PC-9 (cell line): Measurements from ENCODE around the gene ADAMTSL1. TPM values are rescaled to one million over a fixed set of nuclear protein-coding genes. Genes with fewer than 3 reads are reported as not detected.
A peak's percentile ranks its signal among the peaks of the same experiment; 100 is the strongest.

Experiments
- BruUV-seq: library from RNA; stranded (reverse); fragments of 400-500 nt; replicated peaks from 2 replicates; lab custom pipeline; 2021; lab: Mats Ljungman, UMichigan
- CTCF ChIA-PET: fragments of 300-600 bp; sonication (Branson Sonifier 250); formaldehyde crosslinking; loops from one replicate; lab custom pipeline; 2022; ENCODE audit warnings: antibody characterized with exemption; lab: Charles Lee
- POLR2A ChIA-PET: fragments of 300-600 bp; sonication (Branson Sonifier 250); formaldehyde crosslinking; loops from one replicate; lab custom pipeline; 2022; ENCODE audit warnings: antibody characterized with exemption; ENCODE audit not compliant: unreplicated experiment; lab: Charles Lee
- DNase-seq, 2 experiments: peaks; one replicate each; pipeline versions ENCODE4 v3.0.0 to v3.0.0-alpha.2; 2015 to 2022; ENCODE audit warnings: mixed read lengths in 1 of 2
- H2AFZ ChIP-seq: fragments of 200-600 bp; sonication (generic); 2 replicates; pipeline ENCODE4 v1.8.1; 2017; ENCODE audit warnings: antibody characterized with exemption
- H3F3A ChIP-seq: fragments of 200-600 bp; sonication (generic); 2 replicates; pipeline ENCODE4 v1.8.1; 2017; ENCODE audit warnings: antibody characterized with exemption, mild to moderate bottlenecking, low read depth; ENCODE audit not compliant: insufficient read depth
- H3K27ac ChIP-seq: fragments of 200-600 bp; sonication (generic); 2 replicates; pipeline ENCODE4 v1.6.1; 2016; ENCODE audit warnings: mixed run types
- H3K27me3 ChIP-seq: fragments of 200-600 bp; sonication (generic); 2 replicates; pipeline ENCODE4 v1.6.1; 2016; ENCODE audit warnings: low read depth, mixed run types; ENCODE audit not compliant: insufficient read depth
- H3K36me3 ChIP-seq: fragments of 200-600 bp; sonication (generic); 2 replicates; pipeline ENCODE4 v1.6.1; 2016; ENCODE audit warnings: low read depth, mixed run types
- H3K4me1 ChIP-seq: fragments of 200-600 bp; sonication (generic); replicated peaks from 2 replicates; pipeline ENCODE4 v1.6.1; 2016; ENCODE audit warnings: mixed run types; ENCODE audit not compliant: insufficient read depth
- H3K4me2 ChIP-seq: fragments of 200-600 bp; sonication (generic); 2 replicates; pipeline ENCODE4 v1.6.1; 2017; ENCODE audit warnings: mixed run types
- H3K4me3 ChIP-seq: fragments of 200-600 bp; sonication (generic); 2 replicates; pipeline ENCODE4 v1.6.1; 2016; ENCODE audit warnings: mixed run types
- H3K79me2 ChIP-seq: fragments of 200-600 bp; sonication (generic); 2 replicates; pipeline ENCODE4 v1.6.1; 2017; ENCODE audit warnings: low read depth, mixed run types
- H3K9me2 ChIP-seq: fragments of 200-600 bp; sonication (generic); 2 replicates; pipeline ENCODE4 v1.8.1; 2017; ENCODE audit warnings: mild to moderate bottlenecking; ENCODE audit not compliant: insufficient read depth
- H3K9me3 ChIP-seq: fragments of 200-600 bp; sonication (generic); 2 replicates; pipeline ENCODE4 v1.8.1; 2016; ENCODE audit warnings: low read depth; ENCODE audit not compliant: insufficient read depth
- H4K20me1 ChIP-seq: fragments of 200-600 bp; sonication (generic); 2 replicates; pipeline ENCODE4 v1.8.1; 2017; ENCODE audit not compliant: insufficient read depth
- CTCF ChIP-seq: fragments of 200-600 bp; sonication (generic); conservative IDR thresholded peaks from 2 replicates; pipeline ENCODE4 v1.6.1; 2017; ENCODE audit warnings: mixed run types, antibody characterized with exemption, mild to moderate bottlenecking, moderate library complexity
- EZH2 ChIP-seq: fragments of 200-600 bp; sonication (generic); IDR thresholded peaks from 2 replicates; pipeline ENCODE4 v1.8.0; 2017; ENCODE audit warnings: antibody characterized with exemption, low read depth
- intact Hi-C: fragments of 100-400 bp; cut with micrococcal nuclease; formaldehyde crosslinking; loops from one replicate; pipeline ENCODE4 v1.10.0; 2022; ENCODE audit not compliant: unreplicated experiment
- total RNA-seq: library from RNA; stranded (reverse); gene quantifications from 2 replicates; pipeline ENCODE4 v1.2.3, GENCODE V29; 2021

Gene ADAMTSL1
- total RNA-seq, 1 experiment from 2014 or later, result not detected

GRCh38 chr9:18821788-18822187, 347.8 kb downstream of the ADAMTSL1 start:
- ChIA-PET POLR2A (no interaction called here), CTCF (no interaction called here)
- H2AFZ ChIP-seq, result peak overlapping the region; percentile 63; the same call in 1 of the 2 replicates
- DNase-seq, result no peak
- no peaks in the 10 kb centered on the region for H3F3A ChIP-seq
- H3K4me3 ChIP-seq, result no peak overlapping the region
- no peaks in the 10 kb centered on the region for H3K9me2 ChIP-seq
- peaks cover 10% of the 10 kb centered on the region; the same call in 1 of the 2 replicates for H3K4me1 ChIP-seq
- H3K4me2 ChIP-seq, result peak overlapping the region; percentile 21; the same call in 1 of the 2 replicates
- H3K27ac ChIP-seq, result no peak overlapping the region
- no peaks in the 10 kb centered on the region for H3K36me3 ChIP-seq
- H3K27me3 ChIP-seq, result no peaks in the 10 kb centered on the region
- TF ChIP-seq CTCF, result no peak
- no peak for TF ChIP-seq EZH2
- H4K20me1 ChIP-seq, result no peaks in the 10 kb centered on the region
- H3K79me2 ChIP-seq, result no peaks in the 10 kb centered on the region
- no peaks in the 10 kb centered on the region for H3K9me3 ChIP-seq
- intact Hi-C loops, result no loop called here
- no TSS peak for BruUV-seq

- DNase-seq, result no peak
- Histone ChIP-seq H3K4me3 (no peak overlapping the region), H3K9me2 (no peaks in the 10 kb centered on the region), H3K27ac (no peak overlapping the region), H3K4me2 (no peak overlapping the region), H3K9me3 (no peaks in the 10 kb centered on the region), H4K20me1 (no peaks in the 10 kb centered on the region), H3K79me2 (no peaks in the 10 kb centered on the region), H3F3A (no peaks in the 10 kb centered on the region), H2AFZ (no peak overlapping the region), H3K4me1 (peaks cover 10% of the 10 kb centered on the region; the same call in 1 of the 2 replicates), H3K27me3 (no peaks in the 10 kb centered on the region), H3K36me3 (no peaks in the 10 kb centered on the region)
- ChIA-PET POLR2A (no interaction called here), CTCF (no interaction called here)
- TF ChIP-seq EZH2, result no peak
- no peak for TF ChIP-seq CTCF
- intact Hi-C loops, result no loop called here
- BruUV-seq, result no TSS peak
Observed at GRCh38 chr9:18822850-18823249, 348.9 kb downstream of the ADAMTSL1 start.

GRCh38 chr9:18824095-18824666, 350.2 kb downstream of the ADAMTSL1 start:
- CTCF ChIA-PET, result interaction anchor here (0.6 to 0.7 kb wide), 2 partner anchors 567 to 633 kb away, joined by 3 to 6 read pairs; no protein-coding TSS in a partner anchor
- no peak for DNase-seq
- Histone ChIP-seq H3K4me2 (no peak overlapping the region), H3F3A (no peaks in the 10 kb centered on the region), H3K9me3 (no peaks in the 10 kb centered on the region), H4K20me1 (no peaks in the 10 kb centered on the region), H2AFZ (no peak overlapping the region), H3K36me3 (no peaks in the 10 kb centered on the region), H3K27ac (no peak overlapping the region), H3K9me2 (no peaks in the 10 kb centered on the region), H3K27me3 (no peaks in the 10 kb centered on the region), H3K79me2 (no peaks in the 10 kb centered on the region), H3K4me1 (peaks cover 10% of the 10 kb centered on the region; the same call in 1 of the 2 replicates), H3K4me3 (no peak overlapping the region)
- BruUV-seq, result no TSS peak
- POLR2A ChIA-PET, result no interaction called here
- peak; percentile 38; the same call in 1 of the 2 replicates for TF ChIP-seq CTCF
- TF ChIP-seq EZH2, result no peak
- intact Hi-C loops, result no loop called here
